Keratinocyte (primary cell): ENCODE data around the gene P3H2.

Experiments used
- EZH2 ChIP-seq: IDR thresholded peaks from one replicate; pipeline ENCODE4 v1.6.1; 2012; ENCODE audit warnings: inconsistent platforms, mild to moderate bottlenecking, low read length, moderate library complexity
- TF ChIP-seq, protein P1 (sequence below), 3 experiments: IDR thresholded peaks in 1 of 3; conservative IDR thresholded peaks in 1 of 3; optimal IDR thresholded peaks in 1 of 3; 2 replicates in 2 of 3; 3 replicates in 1 of 3; pipeline versions ENCODE3 to v1.5.1; 2011; ENCODE audit warnings: low read length in 3 of 3, mild to moderate bottlenecking in 3 of 3, moderate library complexity in 2 of 3, control low read depth in 1 of 3, inconsistent platforms in 1 of 3; ENCODE audit not compliant: insufficient read depth in 2 of 3; ENCODE audit errors: extremely low read depth in 1 of 3

GRCh38 chr3:189990826-189991225, 129.9 kb downstream of the P3H2 start:
- TF ChIP-seq, protein P1, sequence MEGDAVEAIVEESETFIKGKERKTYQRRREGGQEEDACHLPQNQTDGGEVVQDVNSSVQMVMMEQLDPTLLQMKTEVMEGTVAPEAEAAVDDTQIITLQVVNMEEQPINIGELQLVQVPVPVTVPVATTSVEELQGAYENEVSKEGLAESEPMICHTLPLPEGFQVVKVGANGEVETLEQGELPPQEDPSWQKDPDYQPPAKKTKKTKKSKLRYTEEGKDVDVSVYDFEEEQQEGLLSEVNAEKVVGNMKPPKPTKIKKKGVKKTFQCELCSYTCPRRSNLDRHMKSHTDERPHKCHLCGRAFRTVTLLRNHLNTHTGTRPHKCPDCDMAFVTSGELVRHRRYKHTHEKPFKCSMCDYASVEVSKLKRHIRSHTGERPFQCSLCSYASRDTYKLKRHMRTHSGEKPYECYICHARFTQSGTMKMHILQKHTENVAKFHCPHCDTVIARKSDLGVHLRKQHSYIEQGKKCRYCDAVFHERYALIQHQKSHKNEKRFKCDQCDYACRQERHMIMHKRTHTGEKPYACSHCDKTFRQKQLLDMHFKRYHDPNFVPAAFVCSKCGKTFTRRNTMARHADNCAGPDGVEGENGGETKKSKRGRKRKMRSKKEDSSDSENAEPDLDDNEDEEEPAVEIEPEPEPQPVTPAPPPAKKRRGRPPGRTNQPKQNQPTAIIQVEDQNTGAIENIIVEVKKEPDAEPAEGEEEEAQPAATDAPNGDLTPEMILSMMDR (optimal IDR thresholded peaks at IDR 0.05 in 1 of 3, IDR thresholded peaks at IDR 0.05 in 1 of 3, conservative IDR thresholded peaks at IDR 0.05 in 1 of 3; ENCODE audit: extremely low read depth in 1 of 3, insufficient read depth in 2 of 3, low read length in 3 of 3), result no peak
- no peak for TF ChIP-seq EZH2
